ENCODE measurements around the gene TIMM44.

Gene TIMM44

DNA sequence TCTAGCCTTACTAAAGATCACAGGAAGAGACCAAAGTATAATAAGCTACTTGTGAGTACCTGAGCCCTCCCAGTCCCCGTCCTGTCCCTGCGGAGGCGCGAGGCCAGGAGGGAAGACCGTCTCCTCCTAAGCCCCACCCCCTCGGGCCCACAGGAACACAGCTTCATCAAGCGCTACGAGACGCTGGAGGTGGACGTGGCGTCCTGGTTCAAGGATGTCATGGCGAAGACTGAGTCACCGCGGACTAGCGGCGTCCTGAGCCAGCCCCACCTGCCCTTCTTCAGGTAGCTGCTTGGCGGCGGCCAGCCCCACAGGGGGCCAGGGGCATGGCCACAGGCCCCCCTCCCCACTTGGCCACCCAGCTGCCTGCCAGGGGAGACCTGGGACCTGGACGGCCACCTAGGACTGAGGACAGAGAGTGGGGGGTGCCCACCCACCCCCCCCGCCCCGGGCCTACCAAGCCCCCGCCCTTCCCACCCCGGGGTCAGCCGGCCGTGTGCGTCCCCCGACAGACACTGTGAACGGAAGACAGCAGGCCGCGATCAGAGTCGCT lies 31.2 kb downstream of the TIMM44 start:
- DNase-seq, result no peak

DNA sequence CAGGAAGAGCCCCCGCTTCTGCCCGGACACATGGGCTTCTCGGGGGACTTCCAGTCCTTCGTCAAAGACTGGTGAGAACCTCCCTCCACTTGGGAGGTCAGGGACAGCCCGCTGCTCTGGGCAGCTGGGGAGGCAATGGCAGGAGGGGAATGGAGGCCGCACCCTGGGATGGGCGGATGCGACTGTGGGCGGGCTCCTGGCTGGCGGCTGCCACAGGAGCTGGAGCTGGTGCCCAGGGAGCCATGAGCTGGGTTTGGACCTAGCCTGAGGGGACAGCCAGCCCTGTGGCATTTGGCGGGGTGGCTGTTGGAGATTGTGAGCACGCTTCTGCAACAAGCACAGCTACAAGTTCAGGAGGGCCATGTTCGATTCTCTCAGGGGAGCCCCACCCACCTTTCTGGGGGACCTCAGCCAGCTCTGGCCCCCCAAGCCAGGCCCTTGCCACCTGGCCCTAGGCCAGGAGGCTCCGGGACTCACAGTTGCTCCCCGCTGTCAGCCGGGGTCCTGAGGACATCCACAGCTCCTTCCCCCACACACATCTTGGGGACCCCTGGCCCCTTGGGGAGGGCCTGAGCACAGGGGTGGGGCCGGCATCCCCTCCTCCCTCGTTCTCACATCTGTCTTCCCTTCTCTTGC lies 31.8 kb downstream of the TIMM44 start:
- DNase-seq, result no peak

DNA sequence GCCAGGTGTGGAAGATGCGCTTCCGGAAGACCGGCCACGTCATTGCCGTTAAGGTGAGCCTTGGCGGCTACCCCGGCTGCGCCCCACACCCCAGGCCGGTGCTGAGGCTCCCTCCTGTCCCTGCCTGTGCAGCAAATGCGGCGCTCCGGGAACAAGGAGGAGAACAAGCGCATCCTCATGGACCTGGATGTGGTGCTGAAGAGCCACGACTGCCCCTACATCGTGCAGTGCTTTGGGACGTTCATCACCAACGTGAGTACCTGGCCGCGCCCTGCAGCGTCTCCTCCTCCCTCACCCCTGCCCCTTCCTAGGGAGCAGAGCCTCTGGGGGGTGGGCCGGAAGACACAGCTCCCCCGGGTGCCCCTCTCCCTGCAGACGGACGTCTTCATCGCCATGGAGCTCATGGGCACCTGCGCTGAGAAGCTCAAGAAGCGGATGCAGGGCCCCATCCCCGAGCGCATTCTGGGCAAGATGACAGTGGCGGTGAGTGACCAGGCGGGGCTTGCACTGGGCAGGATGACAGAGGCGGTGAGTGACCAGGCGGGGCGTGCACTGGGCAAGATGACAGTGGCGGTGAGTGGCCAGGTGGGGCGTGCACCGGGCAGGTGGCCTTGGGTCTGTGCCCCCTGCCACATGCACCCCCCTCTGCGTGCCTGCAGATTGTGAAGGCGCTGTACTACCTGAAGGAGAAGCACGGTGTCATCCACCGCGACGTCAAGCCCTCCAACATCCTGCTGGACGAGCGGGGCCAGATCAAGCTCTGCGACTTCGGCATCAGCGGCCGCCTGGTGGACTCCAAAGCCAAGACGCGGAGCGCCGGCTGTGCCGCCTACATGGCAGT lies 32.9 kb downstream of the TIMM44 start:
- no peak for DNase-seq

DNA sequence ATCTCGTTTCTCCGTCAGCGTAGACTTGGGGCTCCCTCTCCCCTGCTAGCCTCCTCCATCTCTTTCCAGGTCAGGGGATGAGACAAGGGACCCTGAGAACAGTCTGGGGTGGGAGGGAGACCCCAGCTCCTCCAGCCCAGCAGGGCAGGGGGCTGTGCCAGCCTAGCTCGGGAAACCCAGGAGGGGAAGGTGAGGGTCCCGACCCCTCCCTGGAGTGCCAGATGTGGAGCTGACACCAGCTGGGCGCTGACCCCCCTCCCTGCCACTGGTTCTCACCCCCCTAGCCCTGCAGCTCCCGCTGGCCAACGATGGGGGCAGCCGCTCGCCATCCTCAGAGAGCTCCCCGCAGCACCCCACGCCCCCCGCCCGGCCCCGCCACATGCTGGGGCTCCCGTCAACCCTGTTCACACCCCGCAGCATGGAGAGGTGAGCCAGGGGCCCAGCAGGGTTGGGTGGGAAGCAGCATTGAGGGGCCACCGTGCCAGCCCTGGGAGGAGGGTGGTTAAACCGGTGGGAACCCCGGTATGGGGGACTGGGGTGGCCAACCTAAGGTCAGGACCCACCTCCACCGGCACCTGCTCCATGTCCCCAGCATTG lies 33.9 kb downstream of the TIMM44 start:
- no peak for DNase-seq

DNA sequence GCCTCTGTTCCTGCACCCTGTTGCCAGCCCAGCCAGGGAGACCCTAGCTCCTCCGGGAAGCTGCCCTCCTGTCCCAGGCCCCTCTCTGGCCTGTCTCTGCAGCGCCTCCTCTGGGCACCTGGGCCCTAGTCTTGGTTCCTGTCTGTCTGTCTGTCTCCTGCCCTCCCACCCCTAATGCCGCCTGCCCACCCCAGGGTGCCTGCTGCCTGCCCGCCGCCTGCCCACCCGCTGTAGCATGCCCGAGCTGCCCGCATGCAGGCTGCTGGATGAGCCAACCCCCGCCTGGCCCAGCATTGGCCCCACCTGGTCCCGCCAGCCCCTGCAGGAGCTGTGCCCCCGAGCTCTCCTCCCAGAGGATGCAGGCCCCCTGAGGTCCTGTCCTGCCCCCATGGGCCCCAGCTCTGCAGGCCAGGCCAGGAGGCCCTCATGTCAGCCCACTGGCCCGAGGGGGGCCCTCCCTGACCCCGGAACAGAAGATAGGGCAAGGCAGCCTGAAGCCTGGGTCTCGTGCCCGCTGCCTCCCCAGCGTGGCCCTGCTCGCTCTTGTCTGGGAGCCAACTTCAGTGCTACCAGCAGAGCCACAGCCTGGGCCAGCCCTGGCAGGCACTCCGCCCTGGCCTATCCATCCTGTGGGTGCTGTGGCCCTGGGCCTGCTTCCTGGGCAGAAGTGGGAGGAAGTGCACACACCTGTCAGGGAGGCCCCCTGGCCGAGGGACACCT lies 34.6 kb downstream of the TIMM44 start:
- no peak for DNase-seq

DNA sequence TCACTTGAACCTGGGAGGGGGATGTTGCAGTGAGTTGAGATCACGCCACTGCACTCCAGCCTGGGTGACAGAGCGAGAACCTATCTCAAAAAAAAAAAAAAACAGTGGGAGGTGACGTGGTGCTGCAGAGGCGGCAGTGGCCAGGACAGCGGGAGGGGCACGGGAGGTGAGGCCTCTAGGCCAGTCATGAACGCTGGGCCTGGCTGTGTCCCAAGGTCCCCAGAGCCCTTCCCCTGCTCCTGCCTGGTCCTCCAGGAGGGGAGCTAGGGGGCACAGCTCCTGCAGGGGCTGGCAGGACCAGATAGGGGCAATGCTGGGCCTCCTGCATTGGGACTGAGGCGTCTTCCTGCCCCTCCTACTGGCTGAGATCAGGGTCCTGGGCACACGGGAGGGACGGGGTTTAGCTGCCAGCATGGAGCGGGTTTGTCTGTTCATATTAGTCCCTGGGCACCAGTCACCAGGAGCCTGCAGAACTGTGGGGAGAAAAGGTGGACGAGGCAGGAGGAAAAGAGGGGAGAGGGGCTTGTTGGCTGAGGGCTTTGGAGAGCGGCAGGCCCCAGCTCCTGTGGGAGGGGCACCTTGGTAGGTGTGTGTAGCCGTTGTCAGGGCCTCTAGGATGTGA lies 35.3 kb downstream of the TIMM44 start:
- no peak for DNase-seq

DNA sequence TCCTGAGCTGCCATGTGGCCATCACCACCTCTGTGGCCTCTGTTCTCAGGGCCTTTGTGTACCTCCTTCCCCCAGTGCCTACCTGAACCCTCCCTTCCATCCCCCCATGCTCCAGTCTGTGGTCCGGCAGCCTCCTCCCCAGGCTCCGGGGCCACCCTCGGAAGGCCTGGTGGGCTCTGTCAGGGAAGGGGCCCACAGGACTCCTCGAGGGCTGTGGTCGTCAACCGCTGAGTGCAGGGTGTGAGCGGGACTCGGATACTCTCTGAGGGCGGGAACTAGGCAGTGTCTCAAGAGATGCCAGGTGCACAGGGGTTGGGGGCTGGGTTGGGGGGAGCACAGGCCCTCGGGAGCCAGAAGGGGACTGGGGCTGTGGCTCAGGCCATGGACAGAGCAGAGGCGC lies 35.9 kb downstream of the TIMM44 start:
- no peak for DNase-seq

DNA sequence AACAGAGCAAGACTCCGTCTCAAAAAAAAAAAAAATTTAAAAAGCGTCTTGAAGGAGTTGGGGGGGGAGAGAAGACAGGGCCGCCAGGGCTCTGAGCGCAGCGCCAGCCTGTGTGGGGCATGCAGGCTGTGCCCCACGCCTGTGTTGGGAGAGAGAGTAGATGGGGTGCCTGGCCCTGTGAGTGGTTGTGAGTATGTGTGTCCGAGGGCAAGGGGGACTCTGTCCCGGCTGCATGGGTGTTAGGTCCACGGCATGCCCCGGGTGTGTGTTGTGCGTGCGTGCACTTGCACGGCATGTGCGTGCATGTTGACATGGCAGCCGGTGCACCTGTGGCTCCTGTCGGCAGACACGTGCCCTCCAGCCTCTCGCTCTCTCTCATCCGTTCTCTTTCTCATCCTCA lies 36.3 kb downstream of the TIMM44 start:
- no peak for DNase-seq

DNA sequence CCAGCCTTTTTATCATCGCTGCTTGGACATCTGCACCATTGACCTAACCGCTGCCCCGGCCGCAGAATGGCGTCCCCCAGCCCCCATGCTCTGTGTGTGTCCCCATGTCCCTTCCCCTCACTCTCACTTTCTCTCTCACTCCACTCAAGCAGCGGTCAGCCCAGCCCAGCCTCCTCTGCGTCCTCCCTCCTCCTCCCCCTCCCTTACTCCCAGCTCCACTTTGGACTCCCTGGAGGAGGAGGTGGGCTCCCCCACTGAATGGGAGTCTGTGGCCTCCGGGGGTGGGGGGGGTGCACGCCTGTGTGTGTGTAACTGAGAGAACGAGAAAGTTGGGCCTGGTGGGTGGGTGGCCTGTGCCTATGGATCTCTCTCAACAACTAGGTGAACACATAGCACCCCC lies 37.6 kb downstream of the TIMM44 start:
- DNase-seq, result no peak

DNA sequence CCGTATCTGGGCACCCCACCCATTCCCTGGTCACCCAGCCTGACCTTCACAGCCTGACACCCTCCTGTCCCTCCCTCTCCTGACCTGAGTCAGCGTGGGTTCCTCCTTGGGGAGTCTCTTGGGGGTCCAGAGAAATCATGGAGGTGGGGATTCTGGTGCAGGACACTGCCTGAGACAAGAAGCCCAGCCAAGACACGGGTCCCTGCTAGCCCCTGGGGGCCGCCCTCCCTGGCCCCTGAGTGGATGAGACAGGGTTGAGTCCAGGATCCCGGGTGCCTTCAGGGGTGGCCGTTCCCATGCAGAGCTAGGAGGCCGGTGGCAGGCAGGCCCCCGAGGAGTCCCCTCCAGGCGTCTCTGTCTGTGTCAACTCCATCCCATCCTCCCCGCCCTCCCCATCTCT lies 38.2 kb downstream of the TIMM44 start:
- no peak for DNase-seq

DNA sequence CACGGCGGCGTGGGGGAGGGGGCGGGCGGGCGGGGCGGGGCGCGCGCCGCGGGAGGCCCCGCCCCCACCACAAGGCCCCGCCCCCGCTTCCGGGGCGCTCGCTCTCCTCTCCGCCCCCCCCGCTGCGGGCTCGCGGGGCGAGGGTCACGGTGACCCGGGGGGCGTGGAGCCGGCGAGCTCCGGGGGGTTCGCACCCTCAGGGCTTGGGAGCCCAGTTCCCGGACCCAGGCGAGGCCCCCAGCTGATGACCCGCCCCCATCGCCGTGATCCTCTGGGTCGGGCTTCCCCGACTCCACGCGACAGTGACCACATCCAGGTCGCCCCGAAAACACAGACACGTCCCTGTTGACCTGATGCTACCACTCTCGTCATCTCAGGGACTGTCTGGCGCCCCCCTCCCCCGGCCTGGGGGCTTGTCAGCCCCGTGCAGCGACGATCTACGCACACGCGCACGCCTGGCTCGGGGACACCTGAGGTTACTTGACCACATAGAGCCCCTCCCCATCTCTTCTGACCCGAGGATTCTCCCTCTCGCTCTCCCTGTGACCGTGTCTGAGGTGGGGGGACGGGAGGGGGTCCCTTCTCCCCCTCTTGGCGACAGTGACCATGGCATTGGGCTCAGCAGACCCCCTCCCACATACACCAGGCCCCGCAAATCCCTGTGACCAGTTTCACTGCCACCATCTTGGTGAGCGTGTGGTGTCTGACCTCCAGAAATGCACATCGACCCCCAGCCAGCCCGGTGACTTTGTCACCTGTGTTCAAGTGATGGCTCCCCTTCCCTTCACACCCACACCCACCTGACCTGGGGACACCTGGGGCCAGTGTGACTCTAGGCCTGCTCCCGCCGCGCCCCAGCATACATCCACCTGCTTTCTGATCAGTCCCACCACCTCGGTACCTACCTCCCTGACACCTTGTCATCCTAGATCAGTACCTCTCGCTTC lies 39.1 kb downstream of the TIMM44 start:
- no peak for DNase-seq

DNA sequence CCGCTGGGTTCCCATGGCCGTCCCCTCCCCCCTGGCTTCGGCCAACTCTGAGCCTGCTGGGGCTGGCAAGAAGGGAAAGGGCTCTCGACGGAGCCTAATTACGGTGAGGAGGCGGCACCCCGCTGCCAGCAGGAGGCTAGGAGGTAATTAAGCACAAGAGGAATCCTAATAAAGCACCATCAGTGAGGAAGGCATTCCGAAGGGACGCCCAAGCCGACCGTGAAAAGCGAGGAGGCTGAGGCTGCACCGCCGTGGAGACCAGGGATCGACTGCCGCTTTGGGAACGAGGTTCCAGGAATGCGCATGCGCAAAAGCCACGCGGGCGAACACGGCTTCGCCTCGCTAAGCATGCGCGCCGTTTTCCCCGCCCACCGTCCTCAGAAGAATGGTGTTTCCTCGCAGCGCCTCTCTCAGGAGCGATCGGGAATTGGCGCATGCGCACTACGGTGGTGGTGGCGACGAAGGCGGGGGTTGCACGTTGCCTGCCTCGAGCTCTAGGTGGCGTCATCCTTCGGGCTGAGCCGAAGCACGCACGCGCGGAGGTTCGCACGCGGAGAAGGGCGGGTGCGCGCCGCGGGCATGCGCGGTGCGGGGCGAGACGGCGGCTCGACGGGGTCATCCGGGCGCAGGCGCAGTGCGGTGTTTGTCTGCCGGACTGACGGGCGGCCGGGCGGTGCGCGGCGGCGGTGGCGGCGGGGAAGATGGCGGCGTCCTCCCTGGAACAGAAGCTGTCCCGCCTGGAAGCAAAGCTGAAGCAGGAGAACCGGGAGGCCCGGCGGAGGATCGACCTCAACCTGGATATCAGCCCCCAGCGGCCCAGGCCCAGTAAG lies 40.0 kb downstream of the TIMM44 start, which contains the start of gene MAP2K7:
Gene MAP2K7 (plus strand): TSS at position 634 of the 830 bp plus-strand sequence. CDS start 68 bp downstream, at position 702.
- peak; percentile 100 for DNase-seq

DNA sequence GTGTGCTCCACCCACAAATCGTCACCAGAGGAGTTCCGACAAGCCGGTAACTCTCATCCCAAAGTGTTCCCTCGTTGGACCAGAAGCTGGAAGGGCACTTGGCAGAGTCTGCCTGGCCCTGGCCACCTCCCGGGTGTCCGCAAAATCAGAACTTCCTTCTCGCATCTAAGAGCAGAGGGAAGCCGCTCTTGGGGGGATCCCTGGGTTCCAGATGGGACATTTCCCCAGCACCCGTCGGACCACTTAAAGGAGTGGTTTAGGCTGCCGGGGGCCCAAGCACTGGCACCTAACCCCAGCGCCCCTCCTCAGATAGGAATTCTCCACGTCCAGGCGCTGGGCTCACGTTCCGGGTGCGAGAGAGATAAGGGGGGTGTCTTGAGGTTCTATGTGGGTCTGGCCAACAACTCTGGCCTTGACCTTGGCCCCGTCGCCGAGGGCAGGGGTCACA lies 40.6 kb downstream of the TIMM44 start:
- DNase-seq, result no peak

DNA sequence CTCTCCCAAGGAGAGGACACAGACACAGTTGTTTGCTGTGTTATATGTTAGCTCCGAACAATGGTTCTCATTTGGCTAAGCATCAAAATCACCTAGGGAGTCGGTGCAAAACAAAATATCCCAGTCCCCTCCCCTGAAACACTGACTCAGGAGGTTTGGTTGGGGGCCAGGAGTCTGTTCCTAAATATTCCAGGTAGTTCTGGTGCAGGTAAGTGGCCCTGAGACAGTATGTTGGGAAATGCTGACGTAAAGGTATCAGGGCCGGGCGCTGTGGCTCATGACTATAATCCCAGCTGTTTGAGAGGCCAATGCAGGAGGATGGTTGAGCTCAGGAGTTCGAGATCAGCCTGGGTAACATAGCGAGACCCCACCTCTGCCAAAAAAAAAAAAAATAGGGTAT lies 42.1 kb downstream of the TIMM44 start:
- no peak for DNase-seq

DNA sequence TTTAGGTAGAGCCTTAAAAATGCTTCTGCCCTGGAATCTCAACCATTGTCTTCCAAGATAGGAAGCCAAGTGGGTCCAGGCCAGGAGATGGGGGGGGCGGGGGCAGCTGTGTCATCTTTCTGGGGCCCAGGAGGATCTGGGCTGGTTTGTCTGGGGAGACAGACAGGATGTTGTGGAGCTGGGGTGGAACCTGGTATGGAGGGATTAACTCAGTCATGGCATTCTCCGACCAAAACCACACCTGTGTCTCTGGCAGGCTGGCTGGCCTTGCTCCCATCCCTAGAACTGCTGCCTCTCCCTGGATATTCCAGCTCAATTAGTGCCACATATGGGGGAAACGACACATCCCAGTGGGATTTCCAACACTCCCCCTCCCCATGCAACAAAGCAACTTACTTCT lies 42.5 kb downstream of the TIMM44 start:
- no peak for DNase-seq

DNA sequence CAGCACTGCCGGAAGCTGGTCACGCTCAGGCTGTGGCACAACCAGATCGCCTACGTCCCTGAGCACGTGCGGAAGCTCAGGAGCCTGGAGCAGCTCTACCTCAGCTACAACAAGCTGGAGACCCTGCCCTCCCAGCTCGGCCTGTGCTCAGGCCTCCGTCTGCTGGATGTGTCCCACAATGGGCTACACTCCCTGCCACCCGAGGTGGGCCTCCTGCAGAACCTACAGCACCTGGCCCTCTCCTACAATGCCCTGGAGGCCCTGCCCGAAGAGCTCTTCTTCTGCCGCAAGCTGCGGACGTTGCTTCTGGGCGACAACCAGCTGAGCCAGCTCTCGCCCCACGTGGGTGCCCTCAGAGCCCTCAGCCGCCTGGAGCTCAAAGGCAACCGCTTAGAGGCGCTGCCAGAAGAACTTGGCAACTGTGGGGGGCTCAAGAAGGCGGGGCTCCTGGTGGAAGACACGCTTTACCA lies 43.0 kb downstream of the TIMM44 start:
- no peak for DNase-seq

DNA sequence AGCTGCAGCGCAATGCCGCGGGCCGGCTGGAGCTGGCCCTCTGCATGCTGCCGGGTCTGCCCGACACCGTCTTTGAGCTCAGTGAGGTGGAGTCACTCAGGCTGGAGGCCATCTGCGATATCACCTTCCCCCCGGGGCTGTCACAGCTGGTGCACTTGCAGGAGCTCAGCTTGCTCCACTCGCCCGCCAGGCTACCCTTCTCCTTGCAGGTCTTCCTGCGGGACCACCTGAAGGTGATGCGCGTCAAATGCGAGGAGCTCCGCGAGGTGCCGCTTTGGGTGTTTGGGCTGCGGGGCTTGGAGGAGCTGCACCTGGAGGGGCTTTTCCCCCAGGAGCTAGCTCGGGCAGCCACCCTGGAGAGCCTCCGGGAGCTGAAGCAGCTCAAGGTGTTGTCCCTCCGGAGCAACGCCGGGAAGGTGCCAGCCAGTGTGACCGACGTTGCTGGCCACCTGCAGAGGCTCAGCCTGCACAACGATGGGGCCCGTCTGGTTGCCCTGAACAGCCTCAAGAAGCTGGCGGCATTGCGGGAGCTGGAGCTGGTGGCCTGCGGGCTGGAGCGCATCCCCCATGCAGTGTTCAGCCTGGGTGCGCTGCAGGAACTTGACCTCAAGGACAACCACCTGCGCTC lies 43.6 kb downstream of the TIMM44 start:
- DNase-seq, result no peak

DNA sequence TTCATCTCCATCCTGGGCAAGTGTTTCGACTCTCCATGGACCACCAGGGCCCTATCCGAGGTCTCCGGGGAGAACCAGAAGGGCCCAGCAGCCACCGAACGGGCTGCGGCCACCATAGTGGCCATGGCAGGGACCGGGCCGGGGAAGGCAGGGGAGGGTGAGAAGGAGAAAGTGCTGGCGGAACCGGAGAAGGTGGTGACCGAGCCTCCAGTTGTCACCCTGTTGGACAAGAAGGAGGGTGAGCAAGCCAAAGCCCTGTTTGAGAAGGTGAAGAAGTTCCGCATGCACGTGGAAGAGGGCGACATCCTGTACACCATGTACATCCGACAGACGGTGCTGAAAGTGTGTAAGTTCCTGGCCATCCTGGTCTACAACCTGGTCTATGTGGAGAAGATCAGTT lies 44.5 kb downstream of the TIMM44 start:
- no peak for DNase-seq

DNA sequence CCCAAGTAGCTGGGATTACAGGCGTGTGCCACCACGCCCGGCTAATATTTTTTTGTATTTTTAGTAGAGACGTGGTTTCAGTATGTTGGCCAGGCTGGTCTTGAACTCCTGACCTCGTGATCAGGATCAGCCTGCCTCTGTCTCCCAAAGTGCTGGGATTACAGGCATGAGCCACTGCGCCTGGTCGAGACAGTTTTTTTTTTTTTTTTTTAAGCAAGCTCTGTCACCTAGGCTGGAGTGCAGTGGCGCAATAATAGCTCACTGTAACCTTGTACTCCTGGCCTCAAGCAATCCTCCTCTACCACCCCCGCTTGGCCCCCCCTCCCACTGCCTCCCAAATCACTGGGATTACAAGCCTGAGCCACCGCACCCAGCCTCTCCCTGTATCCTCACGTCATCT lies 46.2 kb downstream of the TIMM44 start:
- DNase-seq, result no peak

DNA sequence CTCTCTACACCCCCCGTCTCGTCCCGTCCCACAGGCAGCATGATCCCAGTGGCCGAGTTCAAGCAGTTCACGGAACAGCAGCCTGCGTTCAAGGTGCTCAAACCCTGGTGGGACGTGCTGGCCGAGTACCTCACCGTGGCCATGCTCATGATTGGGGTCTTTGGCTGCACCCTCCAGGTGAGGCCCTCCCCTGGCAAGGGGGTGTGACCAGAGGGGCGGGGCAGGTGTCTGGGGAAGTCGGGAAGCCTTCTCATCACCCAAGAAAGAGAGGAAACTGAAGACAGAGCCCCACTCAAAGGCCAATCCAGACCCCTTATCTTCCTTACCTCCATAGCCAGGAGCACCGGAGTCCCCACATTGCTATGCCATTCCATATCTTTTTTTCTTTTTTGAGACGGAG lies 47.9 kb downstream of the TIMM44 start:
- DNase-seq, result no peak
